H1 (cell line): ENCODE measurements around the gene KCNA5. TPM values are rescaled to one million over a fixed set of nuclear protein-coding genes. Genes with fewer than 3 reads are reported as not detected.

ENCODE experiments used
- CTCF ChIA-PET: fragments of 300-600 bp; sonication (Branson Sonifier 250); formaldehyde crosslinking; loops from one replicate; lab custom pipeline; 2021; ENCODE audit not compliant: partially characterized antibody; lab: Charles Lee
- POLR2A ChIA-PET: fragments of 300-600 bp; sonication (Branson Sonifier 250); formaldehyde crosslinking; loops from one replicate; lab custom pipeline; 2021; ENCODE audit warnings: inconsistent platforms; ENCODE audit not compliant: partially characterized antibody; lab: Charles Lee
- DNase-seq, 2 experiments: peaks; one replicate each; pipeline versions ENCODE4 v3.0.0 to v3.0.0-alpha.2; 2010 to 2022; ENCODE audit warnings: low spot score in 2 of 2, low read depth in 1 of 2, mixed read lengths in 1 of 2
- FAIRE-seq: peaks from 2 replicates; lab custom pipeline; 2011; peaks lifted over from hg19 to GRCh38; lab: Jason Lieb, UNC
- H2AFZ ChIP-seq: 2 replicates; pipeline ENCODE4 v1.8.1; 2012; ENCODE audit warnings: low read length, inconsistent platforms
- H2AK5ac ChIP-seq: 2 replicates; pipeline ENCODE4 v1.6.1; 2013; ENCODE audit warnings: low read depth, low read length
- H2BK120ac ChIP-seq: replicated peaks from 2 replicates; pipeline ENCODE3; 2013; ENCODE audit warnings: low read depth, low read length, inconsistent platforms
- H2BK12ac ChIP-seq: 2 replicates; pipeline ENCODE4 v1.6.1; 2013; ENCODE audit warnings: low read depth, low read length
- H2BK15ac ChIP-seq: 2 replicates; pipeline ENCODE4 v1.6.1; 2013; ENCODE audit warnings: low read length
- H2BK20ac ChIP-seq: 2 replicates; pipeline ENCODE4 v1.6.1; 2013; ENCODE audit warnings: low read length
- H2BK5ac ChIP-seq: 2 replicates; pipeline ENCODE4 v1.6.1; 2013; ENCODE audit warnings: low read depth, low read length
- H3K14ac ChIP-seq: 2 replicates; pipeline ENCODE4 v1.6.1; 2013; ENCODE audit warnings: inconsistent platforms; ENCODE audit not compliant: insufficient read length
- H3K18ac ChIP-seq: 2 replicates; pipeline ENCODE4 v1.6.1; 2013; ENCODE audit warnings: low read length; ENCODE audit errors: extremely low read depth
- H3K23ac ChIP-seq: 2 replicates; pipeline ENCODE4 v1.6.1; 2013; ENCODE audit warnings: inconsistent platforms; ENCODE audit not compliant: insufficient read length
- H3K23me2 ChIP-seq: 2 replicates; pipeline ENCODE4 v1.6.1; 2013; ENCODE audit warnings: low read depth, low read length
- H3K27ac ChIP-seq: 2 replicates; pipeline ENCODE4 v1.6.1; 2011; ENCODE audit warnings: low read depth, low read length, inconsistent platforms
- H3K27me3 ChIP-seq, 4 experiments: replicated peaks in 1 of 4; 1 replicate in 1 of 4; 2 replicates in 3 of 4; pipeline versions ENCODE4 v1.6.1 to v1.8.1; 2011 to 2013; ENCODE audit warnings: low read length in 3 of 4, mild to moderate bottlenecking in 3 of 4, inconsistent platforms in 2 of 4, mixed read lengths in 2 of 4, moderate library complexity in 1 of 4; ENCODE audit not compliant: control insufficient read depth in 3 of 4, insufficient read depth in 3 of 4; ENCODE audit errors: extremely low read depth in 1 of 4
- H3K36me3 ChIP-seq, 4 experiments: 2 replicates each; pipeline versions ENCODE4 v1.6.1 to v1.8.1; 2011 to 2013; ENCODE audit warnings: mild to moderate bottlenecking in 4 of 4, low read length in 3 of 4, moderate library complexity in 2 of 4, control low read depth in 1 of 4, inconsistent platforms in 1 of 4; ENCODE audit not compliant: insufficient read depth in 4 of 4, control insufficient read depth in 2 of 4
- H3K4ac ChIP-seq: replicated peaks from 2 replicates; pipeline ENCODE3; 2013; ENCODE audit warnings: low read length, low read depth, mixed read lengths, inconsistent platforms; ENCODE audit not compliant: insufficient read length
- H3K4me1 ChIP-seq, 4 experiments: replicated peaks in 1 of 4; 1 replicate in 1 of 4; 2 replicates in 3 of 4; pipeline versions ENCODE4 v1.6.1 to v1.8.1; 2011 to 2013; ENCODE audit warnings: low read length in 3 of 4, inconsistent platforms in 2 of 4, mixed read lengths in 1 of 4; ENCODE audit not compliant: insufficient read depth in 4 of 4, control insufficient read depth in 3 of 4
- H3K4me2 ChIP-seq, 2 experiments: 2 replicates each; pipeline versions ENCODE4 v1.6.1 to v1.8.1; 2011 to 2013; ENCODE audit warnings: low read depth in 2 of 2, low read length in 2 of 2, control low read depth in 1 of 2, inconsistent platforms in 1 of 2, mild to moderate bottlenecking in 1 of 2; ENCODE audit not compliant: insufficient read depth in 1 of 2
- H3K4me3 ChIP-seq, 4 experiments: fragments of 200-600, 300-600 bp in 1 of 4; sonication (generic), shearing (Covaris generic), sonication (Bioruptor Twin) in 1 of 4; 2 replicates each; pipeline versions ENCODE4 v1.5.1 to v1.8.1; 2011 to 2016; ENCODE audit warnings: low read length in 4 of 4, low read depth in 3 of 4, control low read depth in 2 of 4, inconsistent platforms in 2 of 4, mild to moderate bottlenecking in 2 of 4, mixed read lengths in 1 of 4, moderate library complexity in 1 of 4; ENCODE audit not compliant: insufficient read depth in 2 of 4; ENCODE audit errors: extremely low read depth in 1 of 4
- H3K56ac ChIP-seq: replicated peaks from 2 replicates; pipeline ENCODE3; 2013; ENCODE audit warnings: low read depth, mild to moderate bottlenecking, mixed read lengths, low read length, inconsistent platforms; ENCODE audit not compliant: insufficient read length
- H3K79me1 ChIP-seq: 2 replicates; pipeline ENCODE4 v1.6.1; 2013; ENCODE audit warnings: low read depth, low read length, control low read depth
- H3K79me2 ChIP-seq, 2 experiments: 2 replicates each; pipeline versions ENCODE4 v1.6.1 to v1.8.1; 2012 to 2013; ENCODE audit warnings: low read length in 2 of 2, mild to moderate bottlenecking in 2 of 2, inconsistent platforms in 1 of 2; ENCODE audit not compliant: insufficient read depth in 2 of 2, control insufficient read depth in 1 of 2
- H3K9ac ChIP-seq, 4 experiments: replicated peaks in 1 of 4; 1 replicate in 1 of 4; 2 replicates in 3 of 4; pipeline versions ENCODE4 v1.6.1 to v1.8.1; 2011 to 2013; ENCODE audit warnings: low read depth in 3 of 4, low read length in 3 of 4, control low read depth in 2 of 4, mild to moderate bottlenecking in 2 of 4, moderate library complexity in 2 of 4, inconsistent platforms in 1 of 4; ENCODE audit errors: extremely low read depth in 1 of 4
- H3K9me3 ChIP-seq, 2 experiments: 2 replicates each; pipeline versions ENCODE4 v1.6.1 to v1.8.1; 2012 to 2013; ENCODE audit warnings: mild to moderate bottlenecking in 2 of 2, moderate library complexity in 2 of 2, control low read depth in 1 of 2, inconsistent platforms in 1 of 2, low read depth in 1 of 2, low read length in 1 of 2, mixed read lengths in 1 of 2; ENCODE audit not compliant: insufficient read depth in 2 of 2
- H4K20me1 ChIP-seq, 2 experiments: replicated peaks in 1 of 2; 2 replicates each; pipeline versions ENCODE3 to v1.8.1; 2011 to 2013; ENCODE audit warnings: inconsistent platforms in 2 of 2, low read length in 2 of 2, mild to moderate bottlenecking in 1 of 2; ENCODE audit not compliant: insufficient read depth in 2 of 2, control insufficient read depth in 1 of 2
- H4K5ac ChIP-seq: 2 replicates; pipeline ENCODE4 v1.6.1; 2013; ENCODE audit warnings: low read length, low read depth, mixed read lengths, inconsistent platforms; ENCODE audit not compliant: insufficient read length
- H4K8ac ChIP-seq: 2 replicates; pipeline ENCODE4 v1.8.0; 2013; ENCODE audit warnings: mild to moderate bottlenecking, moderate library complexity, low read length, inconsistent platforms; ENCODE audit not compliant: insufficient read depth; ENCODE audit errors: extremely low read depth
- H4K91ac ChIP-seq: replicated peaks from 2 replicates; pipeline ENCODE3; 2013; ENCODE audit warnings: low read length, mixed read lengths, inconsistent platforms; ENCODE audit not compliant: insufficient read length
- BRCA1 ChIP-seq: IDR thresholded peaks from 2 replicates; pipeline ENCODE4 v1.6.1; 2012; ENCODE audit warnings: low read depth, low read length, improper control_type of control experiment
- CHD1 ChIP-seq: IDR thresholded peaks from 2 replicates; pipeline ENCODE4 v1.6.1; 2012; ENCODE audit warnings: low read depth, low read length, improper control_type of control experiment
- FOSL1 ChIP-seq: IDR thresholded peaks from 2 replicates; pipeline ENCODE4 v1.6.1; 2011; ENCODE audit warnings: mild to moderate bottlenecking, low read depth, low read length, moderate library complexity; ENCODE audit not compliant: insufficient read depth
- GTF2F1 ChIP-seq: IDR thresholded peaks from 2 replicates; pipeline ENCODE4 v1.6.1; 2012; ENCODE audit warnings: low read depth, low read length, improper control_type of control experiment, borderline replicate concordance
- HDAC6 ChIP-seq: IDR thresholded peaks from one replicate; pipeline ENCODE4 v1.7.1; 2012; ENCODE audit warnings: low read depth, mild to moderate bottlenecking, inconsistent platforms, low read length, moderate library complexity
- PHF8 ChIP-seq: fragments of 200-600 bp; sonication (generic); conservative IDR thresholded peaks from 2 replicates; pipeline ENCODE4 v1.7.1; 2012; ENCODE audit warnings: low read depth, mild to moderate bottlenecking, inconsistent platforms, low read length, moderate library complexity
- RBBP5 ChIP-seq: IDR thresholded peaks from 2 replicates; pipeline ENCODE4 v1.7.1; 2012; ENCODE audit warnings: low read depth, mild to moderate bottlenecking, inconsistent platforms, low read length, moderate library complexity, borderline replicate concordance
- RXRA ChIP-seq: IDR thresholded peaks from 2 replicates; pipeline ENCODE4 v1.6.1; 2011; ENCODE audit warnings: low read depth, mild to moderate bottlenecking, low read length, moderate library complexity; ENCODE audit not compliant: insufficient read depth
- SAP30 ChIP-seq: fragments of 300-600 bp; sonication (generic); IDR thresholded peaks from 2 replicates; pipeline ENCODE4 v1.7.1; 2012; ENCODE audit warnings: low read length, moderate library complexity, mild to moderate bottlenecking, inconsistent platforms; ENCODE audit not compliant: insufficient read depth, insufficient replicate concordance
- SP1 ChIP-seq: IDR thresholded peaks from 2 replicates; pipeline ENCODE4 v1.6.1; 2011; ENCODE audit warnings: low read depth, low read length
- SP4 ChIP-seq: IDR thresholded peaks from 2 replicates; pipeline ENCODE4 v1.6.1; 2012; ENCODE audit warnings: low read length, inconsistent platforms
- SRF ChIP-seq: IDR thresholded peaks from 2 replicates; pipeline ENCODE4 v1.6.1; 2011; ENCODE audit warnings: mild to moderate bottlenecking, low read depth, low read length, moderate library complexity
- USF2 ChIP-seq: IDR thresholded peaks from 2 replicates; pipeline ENCODE4 v1.6.1; 2011; ENCODE audit warnings: low read length, improper control_type of control experiment
- YY1 ChIP-seq: IDR thresholded peaks from 2 replicates; pipeline ENCODE4 v1.6.1; 2011; ENCODE audit warnings: low read depth, mild to moderate bottlenecking, low read length
- WGBS, 2 experiments: shearing (Covaris generic) in 1 of 2; methylation state at CpG; one replicate each; pipeline versions ENCODE4 v1.1.6 to v1.1.7; 2013 to 2015; ENCODE audit warnings: low lambda C conversion rate in 2 of 2, mixed read lengths in 2 of 2, inconsistent platforms in 1 of 2, low coverage in 1 of 2, missing lambda C conversion rate in 1 of 2; ENCODE audit not compliant: insufficient replicate concordance in 2 of 2, insufficient coverage in 1 of 2, insufficient read length in 1 of 2; ENCODE audit errors: extremely low coverage in 1 of 2, missing lambda C conversion rate in 1 of 2; 5-methylcytosine and 5-hydroxymethylcytosine counted together
- polyA plus RNA-seq, 7 experiments: library from polyadenylated mRNA; depleted of rRNA in 3 of 7; stranded (reverse) in 5 of 7; unstranded in 2 of 7; fragments of >200 nt in 5 of 7; fragments of 200-250 nt in 2 of 7; gene quantifications; 1 replicate in 5 of 7; 2 replicates in 1 of 7; 4 replicates in 1 of 7; pipeline versions ENCODE4 v1.2.1 to v1.2.3, GENCODE V29; 2011 to 2013; ENCODE audit warnings: missing spikeins in 2 of 7, mixed read lengths in 2 of 7
- total RNA-seq: library from RNA; stranded (reverse); fragmentation: NEBNext Ultra II Directional; extraction: Animal tissue kit (Norgen Biotek cat#: 25700); gene quantifications from 2 replicates; pipeline ENCODE4 v1.2.1, GENCODE V29; 2021

KCNA5 gene
- total and polyA plus RNA-seq, 2 of the 8 experiments (the other 6 are each of a cell fraction or from before 2014, with no cell fraction given): 0.20 to 0.29 TPM

- Histone ChIP-seq H4K20me1 (no peaks in the 10 kb centered on the region), H3K27ac (no peak overlapping the region)
- TF ChIP-seq RXRA: no peak
- TF ChIP-seq USF2: no peak
- TF ChIP-seq FOSL1: no peak
- TF ChIP-seq RBBP5: no peak
- no peak for TF ChIP-seq GTF2F1
- TF ChIP-seq SP1: no peak
- no peak for TF ChIP-seq BRCA1
- TF ChIP-seq PHF8: no peak
- TF ChIP-seq SRF: no peak
- no peak for TF ChIP-seq SP4
- TF ChIP-seq CHD1: no peak
- TF ChIP-seq SAP30: no peak
- TF ChIP-seq HDAC6: no peak
- no peak for TF ChIP-seq YY1
Measured at GRCh38 chr12:5059358-5059757, 15.7 kb downstream of the KCNA5 start.

More at GRCh38 chr12:5059358-5059757, 15.7 kb downstream of the KCNA5 start:
- no peak overlapping the region for H2BK120ac ChIP-seq
- no peak overlapping the region for H3K14ac ChIP-seq
- H4K91ac ChIP-seq: no peak overlapping the region
- no peak overlapping the region for H3K9ac ChIP-seq
- H3K18ac ChIP-seq: no peak overlapping the region
- H4K5ac ChIP-seq: no peak overlapping the region
- ChIA-PET CTCF (interaction anchor here (1.2 to 10.2 kb wide), 4 partner anchors 12 to 146 kb away, joined by 3 to 114 read pairs (median 7); no protein-coding TSS in a partner anchor), POLR2A (interaction anchor here (1.6 kb wide), 1 partner anchor 12 kb away, joined by 5 read pairs; no protein-coding TSS in a partner anchor)
- H3K4me3 ChIP-seq: no peak overlapping the region
- no peak overlapping the region for H3K56ac ChIP-seq
- H2BK5ac ChIP-seq: no peak overlapping the region
- H3K79me2 ChIP-seq: no peaks in the 10 kb centered on the region
- H3K4me2 ChIP-seq: no peak overlapping the region
- WGBS, 2 experiments: 70% methylated on average over 6 of the region's 6 CpGs; no CpG with 5 or more reads in 1 of the 2 experiments
- H3K36me3 ChIP-seq: no peaks in the 10 kb centered on the region
- H3K23me2 ChIP-seq: no peaks in the 10 kb centered on the region
- no peaks in the 10 kb centered on the region for H3K9me3 ChIP-seq
- no peak overlapping the region for H2BK20ac ChIP-seq
- FAIRE-seq: no peak
- H3K79me1 ChIP-seq: no peaks in the 10 kb centered on the region
- DNase-seq: no peak
- H2BK12ac ChIP-seq: no peak overlapping the region
- H3K27me3 ChIP-seq: no peaks in the 10 kb centered on the region; a peak in 1 of 7 replicates
- no peak overlapping the region for H2AK5ac ChIP-seq
- H2BK15ac ChIP-seq: no peak overlapping the region
- H3K23ac ChIP-seq: no peak overlapping the region
- no peak overlapping the region for H4K8ac ChIP-seq
- H3K4ac ChIP-seq: no peak overlapping the region
- H2AFZ ChIP-seq: no peak overlapping the region
- H3K4me1 ChIP-seq: no peaks in the 10 kb centered on the region
